Stimulated activated CD4-positive, alpha-beta T cell treated with anti-CD3 and anti-CD28 coated beads, Interleukin-15, amount 100 ng/mL, for 24 hours (primary cell): ENCODE results near the gene CFH.
"Not testable (repeated sequence)": the region's sequence is repeated elsewhere in the genome, so short reads cannot be mapped to it uniquely, and the experiment has no call there.

Source experiments
- DNase-seq: peaks from one replicate; pipeline ENCODE4 v3.0.0-alpha.2; 2020

CFH gene

DNA sequence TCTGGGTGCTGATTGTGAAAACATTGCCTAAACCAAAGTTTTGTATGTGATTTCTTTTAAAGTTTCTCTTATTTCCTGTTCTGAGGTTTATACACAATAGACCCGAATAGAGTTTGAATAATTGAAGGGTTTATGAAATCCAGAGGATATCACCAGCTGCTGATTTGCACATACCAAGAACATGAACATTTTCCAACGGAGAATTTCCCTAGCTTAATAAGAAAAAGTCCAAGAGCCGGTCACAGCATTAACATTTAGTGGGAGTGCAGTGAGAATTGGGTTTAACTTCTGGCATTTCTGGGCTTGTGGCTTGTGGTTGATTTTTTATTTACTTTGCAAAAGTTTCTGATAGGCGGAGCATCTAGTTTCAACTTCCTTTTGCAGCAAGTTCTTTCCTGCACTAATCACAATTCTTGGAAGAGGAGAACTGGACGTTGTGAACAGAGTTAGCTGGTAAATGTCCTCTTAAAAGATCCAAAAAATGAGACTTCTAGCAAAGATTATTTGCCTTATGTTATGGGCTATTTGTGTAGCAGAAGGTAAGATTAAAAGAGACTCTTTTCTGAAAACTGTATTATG lies at the start of gene CFH:
TSS of gene CFH (plus strand) at position 407 of the 579 bp plus-strand sequence. CDS start at position 482, 75 bp downstream.
- no peak for DNase-seq

DNA sequence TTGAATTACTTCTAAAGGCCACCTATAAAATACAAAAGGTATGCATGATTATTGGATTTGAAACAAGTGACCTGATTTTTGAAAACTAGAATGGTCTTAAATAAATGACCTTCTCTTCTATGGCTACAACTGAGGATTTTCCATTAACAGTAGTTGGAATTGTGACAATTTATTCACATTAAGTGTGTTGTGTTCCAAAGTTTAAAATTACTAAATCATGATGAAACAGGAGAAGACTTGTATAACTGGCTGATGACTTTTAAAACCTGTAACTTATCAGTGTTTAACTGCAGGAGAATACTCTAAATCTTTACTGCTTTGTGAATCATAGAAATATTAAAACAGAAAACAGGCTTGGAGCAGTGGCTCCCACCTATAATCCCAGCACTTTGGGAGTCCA lies 48.2 kb upstream of the CFH start:
- no peak for DNase-seq

DNA sequence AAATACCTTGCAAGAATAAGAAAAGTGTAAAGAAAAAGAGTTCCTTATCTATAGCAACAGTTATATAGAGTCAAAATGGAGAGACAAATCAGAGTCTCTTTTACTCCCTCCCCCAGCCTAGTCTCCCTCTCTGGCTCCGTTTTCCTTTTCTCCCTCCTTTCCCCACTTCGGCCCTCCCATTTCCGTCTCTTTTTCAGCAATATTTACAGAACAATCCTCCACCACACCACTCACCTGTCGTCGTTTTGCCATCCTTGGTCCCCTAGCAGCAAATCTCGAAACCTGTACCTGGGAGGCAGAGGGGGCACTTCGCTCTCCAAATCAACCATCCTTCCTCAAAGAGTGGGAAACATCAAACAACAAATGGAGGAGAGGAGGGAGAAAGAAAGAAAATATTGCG lies 43.9 kb upstream of the CFH start:
- no peak for DNase-seq

DNA sequence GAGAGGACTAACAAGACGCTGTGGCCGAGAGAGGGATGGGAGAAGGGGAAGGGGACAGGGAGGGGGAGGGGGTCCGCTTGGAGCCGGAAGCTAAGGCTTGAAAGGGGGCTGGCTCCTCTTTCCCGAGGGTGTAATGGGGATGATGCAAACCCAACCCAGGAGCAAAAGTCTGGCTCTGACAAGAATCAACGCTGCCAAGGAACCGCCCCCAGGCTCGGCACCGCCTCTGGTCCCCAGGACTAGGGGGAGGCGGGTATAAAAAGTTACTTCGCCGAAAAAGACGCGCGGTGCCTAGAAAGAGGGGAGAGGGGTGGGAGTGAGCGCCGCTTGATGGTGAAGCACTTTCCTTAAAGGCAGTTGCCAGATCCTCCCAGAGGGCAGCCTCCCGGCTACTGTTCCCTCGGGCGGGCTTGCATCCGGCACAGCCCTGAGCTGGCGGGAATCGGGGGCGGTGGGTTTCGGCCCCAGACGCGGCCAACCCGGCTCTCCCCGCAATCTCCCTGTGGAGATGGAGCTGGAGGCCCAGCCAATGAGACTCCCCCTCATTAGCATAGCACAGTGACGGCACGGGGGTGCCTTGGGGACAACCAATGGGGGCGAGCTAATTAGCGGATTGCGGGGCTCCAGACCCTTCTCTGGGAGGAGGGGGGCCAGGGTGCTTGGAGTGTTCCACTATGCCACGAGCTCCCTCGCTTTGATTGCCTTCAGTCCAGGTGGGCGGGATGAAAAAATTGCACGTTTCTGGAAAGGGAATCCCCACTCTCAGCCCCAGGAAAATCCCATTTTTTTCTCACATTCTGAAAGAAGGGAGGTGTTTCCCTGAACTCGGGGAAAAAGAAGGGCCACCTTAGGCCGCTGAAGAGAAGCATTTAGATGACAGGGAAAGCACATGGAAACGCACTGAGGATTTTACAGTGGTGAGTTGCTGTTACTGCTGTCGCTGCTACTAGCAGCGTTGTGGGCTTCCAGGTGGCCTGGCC lies 43.2 kb upstream of the CFH start, which contains the start of gene KCNT2:
TSS of gene KCNT2 (minus strand) at position 51 of the 980 bp plus-strand sequence. CDS start 131 bp downstream, outside the sequence.
- peak; percentile 2 for DNase-seq

DNA sequence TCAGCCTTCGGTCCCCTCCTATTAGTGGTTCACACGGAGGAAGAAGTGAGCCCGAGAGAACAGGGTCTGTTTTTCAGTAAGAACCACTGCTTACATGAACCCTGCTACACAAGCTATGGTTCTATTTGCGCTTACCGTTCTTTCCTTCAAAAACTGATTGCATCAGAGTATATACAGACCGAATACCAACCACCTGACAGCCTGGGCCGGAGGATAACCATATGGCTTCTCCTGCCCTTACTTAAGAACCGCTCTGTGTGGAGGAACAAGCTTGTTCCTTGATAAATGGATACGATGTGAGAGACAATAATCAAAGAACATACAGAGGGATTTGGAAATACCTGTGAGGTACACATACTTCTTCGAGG lies 42.5 kb upstream of the CFH start:
- DNase-seq, result no peak

DNA sequence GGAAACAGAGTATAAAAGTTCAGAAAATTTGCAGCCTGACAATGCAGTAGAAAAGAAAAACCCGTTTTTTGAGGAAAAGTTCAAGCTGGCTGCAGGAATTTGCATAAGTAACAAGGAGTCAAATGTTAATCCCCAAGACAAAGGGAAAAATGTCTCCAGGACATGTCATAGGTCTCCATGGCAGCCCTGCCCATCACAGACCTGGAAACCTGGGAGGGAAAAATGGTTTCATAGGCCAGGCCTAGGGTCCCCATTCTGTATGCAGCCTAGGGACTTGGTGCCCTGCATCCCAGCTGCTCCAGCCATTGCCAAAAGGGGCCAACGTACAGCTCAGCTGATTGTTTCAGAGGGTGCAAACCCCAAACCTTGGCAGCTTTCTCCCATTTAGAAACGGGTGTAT lies 40.0 kb upstream of the CFH start:
- no peak for DNase-seq

DNA sequence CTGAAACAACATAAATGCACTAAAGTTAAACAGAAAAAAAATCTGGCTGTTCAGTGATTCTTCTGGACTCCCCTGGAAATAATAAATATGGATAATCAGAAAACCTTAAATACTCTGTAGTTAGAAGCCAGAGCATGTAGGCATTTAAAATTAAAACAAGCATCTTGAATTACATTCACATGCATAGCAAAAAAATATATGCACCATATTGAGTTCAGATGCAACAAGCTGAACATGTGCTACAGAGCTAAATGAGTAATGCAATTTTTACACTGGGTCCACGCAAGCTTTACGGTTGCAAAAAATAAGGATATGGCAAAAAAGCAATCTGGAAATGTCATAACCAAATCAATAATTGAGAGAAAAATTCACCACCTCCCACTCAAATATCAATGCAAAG lies 32.1 kb upstream of the CFH start:
- no peak for DNase-seq

DNA sequence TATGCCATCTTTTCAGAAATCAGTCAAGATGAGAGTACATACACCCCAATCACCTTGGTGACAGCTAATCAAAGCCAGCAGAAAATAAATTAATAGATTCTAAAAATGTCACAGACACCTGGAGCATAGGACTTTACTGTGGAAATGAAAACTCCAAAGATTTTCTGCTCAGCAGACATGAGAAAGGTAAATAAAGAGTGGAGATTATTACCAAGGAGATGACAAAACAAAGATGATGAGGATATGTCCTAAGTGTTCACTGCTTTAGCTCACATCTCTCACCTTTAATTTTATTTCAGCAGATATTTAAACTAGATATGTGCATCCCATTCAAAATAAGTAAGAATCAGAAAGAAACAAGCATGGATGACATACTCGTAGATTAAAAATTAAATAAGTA lies 28.8 kb upstream of the CFH start:
- no peak for DNase-seq

DNA sequence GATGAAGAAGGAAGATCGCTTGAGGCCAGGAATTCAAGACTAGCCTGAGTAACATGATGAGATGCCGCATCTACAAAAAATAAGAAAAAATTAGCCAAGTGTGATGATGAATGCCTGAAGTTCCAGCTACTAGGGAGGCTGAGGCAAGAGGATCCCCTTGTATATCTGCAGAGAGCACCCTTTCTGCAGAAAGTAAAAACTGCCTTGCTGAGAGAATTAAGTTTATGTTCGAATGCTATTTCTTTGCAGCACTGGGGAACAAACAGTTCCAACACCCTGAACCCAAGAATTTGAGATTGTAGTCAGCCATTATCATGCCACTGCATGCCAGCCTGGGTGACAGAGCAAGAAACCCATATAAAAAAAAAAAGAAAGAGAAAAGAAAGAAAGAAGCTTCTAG lies 23.0 kb upstream of the CFH start:
- DNase-seq, result no peak

DNA sequence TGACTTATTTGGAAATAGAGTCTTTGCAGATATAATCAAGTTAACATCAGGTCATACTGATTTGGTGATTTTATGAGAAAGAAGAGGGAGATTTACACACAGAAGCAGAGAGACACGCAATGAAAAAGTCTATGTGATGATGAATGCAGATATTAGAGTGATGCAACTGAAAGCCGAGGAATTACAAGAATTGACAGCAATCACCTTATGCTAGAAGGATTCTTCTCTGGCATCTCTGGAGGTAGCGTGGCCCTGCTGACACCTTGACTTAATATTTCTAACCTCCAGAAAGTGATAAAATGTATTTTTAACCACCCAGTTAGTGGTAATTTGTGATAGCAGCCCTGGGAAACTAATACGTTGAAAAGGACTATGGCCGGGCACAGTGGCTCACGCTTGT lies 14.2 kb upstream of the CFH start:
- DNase-seq, result no peak

DNA sequence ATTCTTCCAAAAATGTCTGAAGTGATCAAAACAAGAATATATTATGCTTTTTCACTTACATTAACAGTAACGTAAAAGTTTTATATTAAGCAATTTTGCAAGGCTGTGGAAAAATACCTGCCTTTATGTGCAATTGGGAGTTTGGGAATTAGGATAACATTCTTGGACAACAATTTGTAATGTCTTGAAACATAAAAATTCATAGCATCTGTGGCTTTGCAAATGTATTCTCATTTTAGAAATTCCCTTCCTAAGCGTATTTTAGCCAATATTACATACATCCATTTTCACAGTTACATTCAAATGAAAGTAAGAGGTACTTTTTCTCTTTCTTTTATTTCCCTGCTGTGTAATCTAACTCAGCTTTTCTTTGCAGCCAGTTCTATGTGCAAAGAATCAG lies 13.4 kb upstream of the CFH start:
- DNase-seq, result no peak

DNA sequence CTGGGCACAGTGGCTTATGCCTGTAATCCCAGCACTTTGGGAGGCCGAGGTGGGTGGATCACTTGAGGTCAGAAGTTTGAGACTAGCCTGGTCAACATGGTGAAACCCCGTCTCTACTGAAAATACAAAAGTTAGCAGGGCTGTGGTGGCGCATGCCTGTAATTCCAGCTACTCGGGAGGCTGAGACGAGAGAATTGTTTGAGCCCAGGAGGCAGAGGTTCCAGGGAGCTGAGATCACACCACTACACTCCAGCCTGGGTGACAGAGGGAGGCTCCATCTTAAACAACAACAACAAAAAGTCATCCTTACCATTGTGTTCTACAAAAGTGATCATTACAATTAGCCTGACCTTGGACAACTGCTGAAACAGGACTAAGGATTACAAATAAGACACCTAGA lies 12.6 kb upstream of the CFH start:
- not testable (repeated sequence) for DNase-seq

DNA sequence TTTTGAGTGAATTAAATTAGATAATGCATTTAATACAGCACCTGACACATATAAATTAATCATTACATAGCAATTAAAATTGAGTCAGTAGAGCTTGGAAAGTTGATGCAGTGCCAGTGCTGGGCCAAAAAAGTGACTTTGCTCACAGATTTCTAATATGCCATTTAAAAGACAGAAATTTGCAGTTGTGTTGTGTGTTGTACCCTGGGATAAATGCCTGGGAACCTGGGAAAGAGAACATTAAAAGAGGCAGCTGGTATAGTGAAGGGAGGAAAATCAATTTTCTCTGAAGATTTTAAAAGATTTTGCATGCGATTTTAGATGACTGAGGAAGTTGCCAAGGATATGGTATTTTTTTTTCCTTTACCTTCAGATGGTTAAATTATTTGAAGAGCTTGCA lies 10.9 kb upstream of the CFH start:
- no peak for DNase-seq

DNA sequence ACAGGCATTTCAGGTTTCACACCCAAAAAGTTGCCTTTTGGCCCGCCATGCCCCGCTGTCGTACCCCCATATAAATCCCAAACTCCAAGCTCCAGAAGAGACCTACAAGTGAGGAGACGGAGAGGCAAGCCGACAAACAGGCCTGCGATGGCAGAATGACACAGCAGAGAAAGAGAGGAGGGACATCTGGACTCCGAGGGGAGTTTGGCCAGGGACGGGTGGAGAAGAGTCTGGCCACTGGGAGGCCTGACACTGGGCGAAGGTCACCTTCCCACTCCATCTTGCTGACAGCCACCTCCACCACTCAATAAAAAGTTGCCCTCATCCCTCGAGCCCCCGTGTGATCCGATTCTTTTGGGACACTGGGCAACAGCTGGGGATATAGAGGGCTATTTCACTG lies 1.9 kb upstream of the CFH start:
- DNase-seq, result no peak

DNA sequence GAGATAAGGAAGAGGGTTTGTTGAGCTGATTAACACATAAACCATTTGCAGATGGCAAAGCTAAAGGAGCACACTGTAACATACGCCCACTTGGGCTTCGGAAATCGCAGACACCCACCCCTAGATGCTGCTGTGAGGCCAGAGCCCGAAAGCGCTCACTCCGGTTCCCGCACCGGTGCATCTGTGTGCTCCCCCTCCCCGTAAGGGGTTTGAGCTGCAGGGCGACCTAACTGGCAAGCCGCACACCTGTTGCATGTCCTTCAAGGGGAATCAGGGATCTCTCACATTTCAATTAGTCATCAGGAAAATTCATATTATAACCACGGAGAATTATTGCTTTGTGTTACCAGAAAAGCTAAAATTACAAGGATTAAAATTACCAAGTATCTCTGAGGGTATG lies 1.4 kb upstream of the CFH start:
- DNase-seq, result no peak

DNA sequence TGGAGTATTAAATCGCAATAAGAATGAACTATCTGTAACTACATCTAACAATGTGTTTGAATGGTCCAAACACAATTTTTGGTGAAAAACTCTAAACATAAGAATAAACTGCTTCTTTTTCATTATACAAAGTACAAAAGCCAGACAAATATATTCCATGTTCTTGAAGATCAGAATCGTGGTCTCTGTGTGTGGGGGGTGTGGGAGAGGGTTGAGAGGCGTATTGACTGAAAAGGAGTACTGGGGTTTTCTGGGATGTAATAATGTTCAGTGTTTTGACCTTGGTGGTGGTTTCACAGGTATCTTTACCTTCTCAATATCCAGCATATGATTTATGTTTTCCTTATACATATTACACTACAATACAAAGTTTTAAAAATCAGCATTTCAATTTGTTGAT lies 764 bp upstream of the CFH start:
- DNase-seq, result no peak

DNA sequence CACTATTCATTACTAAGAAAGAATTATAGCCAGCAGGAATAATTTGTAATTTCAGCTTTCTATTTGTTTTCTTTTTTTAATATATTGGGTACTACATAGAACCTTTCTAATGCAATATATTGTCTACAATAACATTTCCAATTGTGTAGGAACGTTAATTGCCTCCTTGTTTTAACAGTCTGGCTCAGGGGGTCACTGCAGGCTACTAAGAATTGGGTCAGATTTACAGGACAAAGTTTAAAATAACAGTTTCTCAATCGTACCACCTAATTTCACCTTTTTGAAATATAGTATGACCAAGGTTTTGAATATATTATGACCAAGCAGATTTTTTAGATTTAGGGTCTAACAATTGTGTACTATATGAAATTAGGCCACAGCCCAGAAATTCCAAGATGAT lies 2.4 kb downstream of the CFH start:
- no peak for DNase-seq

DNA sequence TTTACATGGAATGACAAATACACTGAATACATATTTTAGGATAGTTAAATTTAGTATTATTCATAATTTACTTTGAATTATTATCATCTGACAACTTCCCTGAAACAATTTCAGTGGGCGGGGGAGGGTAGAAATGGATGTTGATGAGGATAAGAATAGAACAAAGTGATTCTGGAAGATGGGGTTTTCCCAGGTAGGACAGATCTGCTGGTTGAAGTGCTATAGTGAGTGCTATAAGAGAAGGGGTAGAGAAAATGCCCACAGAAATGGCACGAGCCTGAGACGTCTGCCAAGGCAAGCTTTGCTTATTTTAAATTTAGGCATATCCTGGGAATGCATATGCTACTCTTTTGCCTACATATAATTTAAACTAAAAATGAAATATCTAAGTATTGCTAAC lies 3.2 kb downstream of the CFH start:
- DNase-seq, result no peak

DNA sequence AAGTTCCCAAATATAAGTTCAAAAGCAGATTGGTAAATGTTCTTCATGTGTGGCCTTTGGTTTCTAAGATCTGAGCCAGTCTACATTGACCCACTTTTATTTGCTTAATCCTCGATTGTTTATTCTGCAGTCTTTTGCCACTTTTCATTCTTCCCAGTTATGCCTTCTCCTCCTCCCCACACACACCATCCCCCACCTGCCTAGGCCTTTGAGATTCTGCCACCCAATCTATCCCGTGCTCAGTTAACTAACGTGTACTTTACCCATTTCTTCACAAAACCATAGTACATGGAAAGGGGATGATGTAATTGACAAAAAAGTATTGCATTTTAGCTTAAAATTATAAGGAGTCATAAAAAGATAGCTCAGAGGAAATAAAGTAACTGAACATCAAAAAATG lies 3.7 kb downstream of the CFH start:
- no peak for DNase-seq

DNA sequence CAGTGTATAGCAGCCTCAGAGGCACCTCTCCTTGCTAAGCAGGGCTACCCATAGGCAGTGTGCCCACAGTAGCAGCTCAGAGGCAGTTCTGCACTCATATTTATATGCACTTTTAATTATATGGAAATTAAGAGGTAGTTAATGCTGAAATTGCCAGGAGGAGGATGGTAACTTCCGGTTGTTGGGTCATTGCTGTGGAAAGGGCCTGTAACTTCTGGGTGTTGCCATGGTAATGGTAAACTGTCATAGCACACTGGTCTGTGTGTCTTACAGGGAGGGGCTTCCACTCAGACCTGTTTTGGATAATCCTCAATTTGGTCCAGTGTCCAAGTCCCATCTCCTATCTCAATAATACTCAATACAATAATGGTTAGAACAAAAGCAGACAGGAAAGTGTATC lies 7.6 kb downstream of the CFH start:
- DNase-seq, result no peak

DNA sequence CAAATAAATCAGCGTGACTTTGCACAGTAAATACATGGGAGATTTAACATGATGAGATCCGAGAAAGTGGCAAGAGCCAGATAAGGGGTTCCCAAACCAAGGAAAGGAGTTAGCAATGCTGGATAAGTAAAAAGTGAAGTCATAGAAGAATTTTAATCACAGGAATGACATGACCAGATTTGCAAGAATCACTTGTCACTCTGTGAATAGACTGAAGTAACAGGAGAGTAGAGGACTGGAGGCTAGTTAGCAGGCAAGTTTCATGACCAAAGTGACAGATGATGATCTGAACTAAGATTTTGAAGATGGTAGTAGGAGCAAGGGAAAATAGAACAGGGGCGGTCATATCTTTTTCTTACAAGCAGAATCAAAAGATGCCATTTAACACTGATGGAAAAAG lies 8.4 kb downstream of the CFH start:
- DNase-seq, result no peak

DNA sequence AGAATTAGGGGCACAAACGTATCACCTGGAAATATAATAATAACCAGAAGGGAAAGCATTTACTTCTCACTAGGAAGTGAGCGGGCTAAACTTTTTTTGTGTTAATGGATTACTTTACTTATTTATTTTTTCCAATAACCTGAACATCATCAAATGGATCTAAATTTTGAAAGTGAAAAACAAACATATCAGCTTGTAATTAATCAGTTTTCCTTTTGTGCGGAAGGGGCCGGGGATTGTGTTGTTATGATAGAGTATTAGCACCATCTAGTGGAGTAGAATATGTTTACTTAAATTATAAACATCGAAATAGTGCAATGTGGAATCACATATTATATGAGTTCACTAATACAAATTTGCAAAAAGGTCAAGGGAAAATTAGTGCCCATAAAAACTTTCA lies 9.0 kb downstream of the CFH start:
- DNase-seq, result no peak

DNA sequence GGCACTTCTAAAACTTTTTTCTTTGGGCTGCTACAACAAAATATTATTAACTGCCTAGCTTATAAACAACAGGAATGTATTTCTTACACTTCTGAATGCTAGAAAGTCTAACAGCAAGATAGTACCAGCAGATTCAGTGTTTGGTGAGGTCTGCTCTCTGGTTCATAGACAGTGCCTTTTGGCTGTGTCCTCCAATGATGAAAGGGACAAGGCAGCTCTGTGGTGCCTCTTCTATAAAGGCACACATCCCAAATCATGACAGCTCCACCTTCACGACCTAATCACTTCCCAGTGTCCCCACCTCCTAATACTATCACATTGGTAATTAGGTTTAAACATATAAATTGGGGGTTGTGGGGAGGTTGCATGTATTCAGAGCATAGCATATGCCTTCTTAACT lies 9.5 kb downstream of the CFH start:
- DNase-seq, result no peak

DNA sequence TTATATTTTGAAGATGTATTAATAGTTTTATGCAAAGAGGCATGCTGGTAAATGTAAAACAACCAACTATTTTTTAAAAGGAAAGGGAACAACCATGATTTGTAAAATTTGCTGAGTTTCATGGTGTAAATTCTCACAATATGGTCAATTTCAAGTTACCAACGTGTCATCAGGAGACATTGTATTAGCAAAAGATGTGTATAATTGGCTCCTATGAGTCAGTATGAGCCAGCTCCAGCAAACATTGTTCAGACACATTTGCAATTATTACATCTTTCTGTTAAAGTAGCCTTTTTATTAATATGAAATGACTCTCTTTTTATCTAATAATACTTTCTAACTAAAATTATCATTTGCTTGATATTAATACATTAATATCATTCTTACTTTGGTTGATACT lies 15.3 kb downstream of the CFH start:
- no peak for DNase-seq

DNA sequence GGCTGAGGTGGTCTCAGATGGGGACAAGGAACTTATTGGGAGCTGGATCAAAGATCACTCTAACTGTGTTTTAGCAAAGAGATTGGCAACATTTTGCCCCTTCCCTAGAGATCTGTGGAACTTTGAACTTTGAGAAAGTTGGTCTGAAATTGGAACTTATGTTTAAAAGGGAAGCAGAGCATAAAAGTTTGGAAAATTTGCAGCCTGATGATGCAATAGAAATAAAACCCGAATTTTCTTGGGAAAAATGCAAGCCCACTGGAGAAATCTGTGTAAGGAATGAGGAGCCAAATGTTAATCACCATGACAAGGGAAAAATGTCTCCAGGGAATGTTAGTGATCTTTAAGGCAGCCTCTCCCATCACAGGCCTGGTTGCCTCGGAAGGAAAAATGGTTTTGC lies 17.2 kb downstream of the CFH start:
- no peak for DNase-seq
